HEK293 (cell line): Measurements from ENCODE around the gene TMEM187.

Source experiments
- FEZF1 ChIP-seq: fragments of 450-650 bp; formaldehyde crosslinking; IDR thresholded peaks from 2 replicates; pipeline ENCODE4 v1.5.1; 2016; ENCODE audit warnings: missing biosample characterization, missing genetic modification characterization
- HOXD13 ChIP-seq: sonication (generic); formaldehyde crosslinking; IDR thresholded peaks from 2 replicates; pipeline ENCODE4 v1.8.0; 2022; ENCODE audit warnings: missing genetic modification reagents, borderline replicate concordance
- KLF8 ChIP-seq: fragments of 450-650 bp; formaldehyde crosslinking; IDR thresholded peaks from 2 replicates; pipeline ENCODE4 v1.5.1; 2016; ENCODE audit warnings: missing biosample characterization, missing genetic modification characterization
- KLF9 ChIP-seq: fragments of 450-650 bp; formaldehyde crosslinking; IDR thresholded peaks from 2 replicates; pipeline ENCODE4 v1.5.1; 2016; ENCODE audit warnings: missing biosample characterization, missing genetic modification characterization, low read depth
- SCRT2 ChIP-seq: fragments of 450-650 bp; formaldehyde crosslinking; IDR thresholded peaks from 2 replicates; pipeline ENCODE4 v1.5.1; 2016; ENCODE audit warnings: missing biosample characterization, missing genetic modification characterization
- ZBTB17 ChIP-seq: fragments of 450-650 bp; formaldehyde crosslinking; IDR thresholded peaks from 2 replicates; pipeline ENCODE4 v1.5.1; 2016; ENCODE audit warnings: missing biosample characterization, missing genetic modification characterization
- ZBTB8A ChIP-seq: fragments of 450-650 bp; formaldehyde crosslinking; IDR thresholded peaks from 2 replicates; pipeline ENCODE4 v1.5.1; 2016; ENCODE audit warnings: missing biosample characterization, missing genetic modification characterization
- ZEB2 ChIP-seq: fragments of 450-650 bp; formaldehyde crosslinking; IDR thresholded peaks from 2 replicates; pipeline ENCODE4 v1.5.1; 2016; ENCODE audit warnings: missing biosample characterization, missing genetic modification characterization
- ZFHX2 ChIP-seq: fragments of 450-650 bp; formaldehyde crosslinking; conservative IDR thresholded peaks from 2 replicates; pipeline ENCODE4 v1.5.1; 2016; ENCODE audit warnings: missing biosample characterization, missing genetic modification characterization
- ZNF18 ChIP-seq: fragments of 450-650 bp; formaldehyde crosslinking; IDR thresholded peaks from 2 replicates; pipeline ENCODE4 v1.5.1; 2016; ENCODE audit warnings: missing biosample characterization, missing genetic modification characterization
- ZNF324 ChIP-seq: fragments of 450-650 bp; formaldehyde crosslinking; IDR thresholded peaks from 2 replicates; pipeline ENCODE4 v1.5.1; 2016; ENCODE audit warnings: missing biosample characterization, missing genetic modification characterization
- ZNF341 ChIP-seq: fragments of 450-650 bp; formaldehyde crosslinking; IDR thresholded peaks from 2 replicates; pipeline ENCODE4; 2016; ENCODE audit warnings: low read depth, missing biosample characterization, missing genetic modification characterization
- ZNF433 ChIP-seq: fragments of 450-650 bp; formaldehyde crosslinking; IDR thresholded peaks from 2 replicates; pipeline ENCODE4 v1.5.1; 2016; ENCODE audit warnings: missing biosample characterization, missing genetic modification characterization, low read depth
- ZNF558 ChIP-seq: fragments of 450-650 bp; formaldehyde crosslinking; IDR thresholded peaks from 2 replicates; pipeline ENCODE4 v1.5.1; 2016; ENCODE audit warnings: missing biosample characterization, missing genetic modification characterization
- ZNF560 ChIP-seq: fragments of 450-650 bp; formaldehyde crosslinking; IDR thresholded peaks from 2 replicates; pipeline ENCODE4 v1.5.1; 2017; ENCODE audit warnings: missing biosample characterization, missing genetic modification characterization, borderline replicate concordance
- ZNF561 ChIP-seq: fragments of 450-650 bp; IDR thresholded peaks from 2 replicates; pipeline ENCODE4 v1.5.1; 2018; ENCODE audit warnings: missing biosample characterization, missing genetic modification characterization, borderline replicate concordance
- ZNF629 ChIP-seq: fragments of 450-650 bp; formaldehyde crosslinking; IDR thresholded peaks from 2 replicates; pipeline ENCODE4 v1.5.1; 2017; ENCODE audit warnings: missing biosample characterization, missing genetic modification characterization
- ZNF660 ChIP-seq: fragments of 450-650 bp; IDR thresholded peaks from 2 replicates; pipeline ENCODE4 v1.5.1; 2018; ENCODE audit warnings: missing biosample characterization, mild to moderate bottlenecking, missing genetic modification characterization
- ZSCAN23 ChIP-seq: fragments of 450-650 bp; formaldehyde crosslinking; IDR thresholded peaks from 2 replicates; pipeline ENCODE4 v1.5.1; 2016; ENCODE audit warnings: missing biosample characterization, missing genetic modification characterization
- TF ChIP-seq, protein P1 (sequence below): fragments of 450-650 bp; formaldehyde crosslinking; IDR thresholded peaks from 2 replicates; pipeline ENCODE4 v1.5.1; 2016; ENCODE audit warnings: missing biosample characterization, missing genetic modification characterization
- TF ChIP-seq, protein P2 (sequence below): IDR thresholded peaks from 2 replicates; pipeline ENCODE4 v1.6.1; 2011; ENCODE audit warnings: mild to moderate bottlenecking, low read depth, low read length, borderline replicate concordance
- TF ChIP-seq, protein P3 (sequence below): fragments of 450-650 bp; formaldehyde crosslinking; IDR thresholded peaks from 2 replicates; pipeline ENCODE4 v1.5.1; 2016; ENCODE audit warnings: missing biosample characterization, missing genetic modification characterization

Gene TMEM187

DNA sequence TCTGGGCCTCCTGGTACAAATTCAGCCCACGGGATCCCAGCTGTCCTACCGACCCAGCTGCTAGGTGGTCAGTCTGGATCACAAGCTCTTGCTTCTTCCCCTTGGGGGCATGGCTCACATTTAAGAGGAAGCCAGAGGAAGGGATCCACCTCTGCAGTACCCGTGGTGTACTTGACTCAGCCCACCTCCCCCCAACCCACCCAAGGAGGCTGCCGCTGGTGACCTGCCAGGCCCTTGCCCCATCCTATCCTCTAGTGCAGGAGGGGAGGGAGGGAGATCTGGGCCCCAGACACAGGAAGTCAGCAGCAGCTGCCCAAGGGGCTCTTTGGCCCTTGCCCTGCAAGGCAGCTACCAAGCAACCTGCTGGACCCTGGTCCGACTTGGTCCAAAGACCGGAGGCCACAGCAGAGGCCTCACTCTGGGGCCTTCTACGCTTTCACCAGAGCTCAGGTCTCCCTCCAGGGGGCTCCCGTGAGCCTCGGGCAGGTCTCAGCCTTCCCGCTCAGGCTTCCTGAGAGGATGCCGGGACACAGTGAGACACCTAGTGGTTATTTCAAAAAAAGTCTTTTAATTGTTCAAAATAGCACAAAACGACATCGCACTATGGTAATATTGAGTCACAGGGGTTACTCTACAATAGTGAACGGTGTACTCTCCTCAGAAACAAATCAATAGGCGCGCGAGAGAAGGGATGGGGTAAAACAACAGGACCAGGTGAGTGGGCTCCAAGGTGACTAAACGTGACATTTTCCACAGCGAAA lies 25.4 kb upstream of the TMEM187 start (continued):
- TF ChIP-seq ZSCAN23 (tag by site-specific recombination) (no peak), ZNF561 (tag by site-specific recombination) (no peak), ZNF560 (tag by site-specific recombination) (no peak), SCRT2 (tag by site-specific recombination) (no peak), HOXD13 (no peak), ZNF18 (tag by site-specific recombination) (no peak), ZNF629 (peak; percentile 50), ZFHX2 (tag by site-specific recombination) (no peak), ZNF558 (tag by site-specific recombination) (no peak), ZBTB17 (peak; percentile 43; the same call in 1 of the 2 replicates), ZEB2 (tag by site-specific recombination) (peak; percentile 53), ZNF433 (tag by site-specific recombination) (no peak), FEZF1 (tag by site-specific recombination) (no peak), ZBTB8A (tag by site-specific recombination) (0 out of 2 replicates have a peak, but pooled peaks have one; percentile 14), KLF8 (0 out of 2 replicates have a peak, but pooled peaks have one; percentile 31), ZNF660 (tag by site-specific recombination) (no peak; the same call in 1 of the 2 replicates), ZNF341 (tag by site-specific recombination) (no peak), KLF9 (no peak), ZNF324 (tag by site-specific recombination) (no peak)
- TF ChIP-seq, protein P1, sequence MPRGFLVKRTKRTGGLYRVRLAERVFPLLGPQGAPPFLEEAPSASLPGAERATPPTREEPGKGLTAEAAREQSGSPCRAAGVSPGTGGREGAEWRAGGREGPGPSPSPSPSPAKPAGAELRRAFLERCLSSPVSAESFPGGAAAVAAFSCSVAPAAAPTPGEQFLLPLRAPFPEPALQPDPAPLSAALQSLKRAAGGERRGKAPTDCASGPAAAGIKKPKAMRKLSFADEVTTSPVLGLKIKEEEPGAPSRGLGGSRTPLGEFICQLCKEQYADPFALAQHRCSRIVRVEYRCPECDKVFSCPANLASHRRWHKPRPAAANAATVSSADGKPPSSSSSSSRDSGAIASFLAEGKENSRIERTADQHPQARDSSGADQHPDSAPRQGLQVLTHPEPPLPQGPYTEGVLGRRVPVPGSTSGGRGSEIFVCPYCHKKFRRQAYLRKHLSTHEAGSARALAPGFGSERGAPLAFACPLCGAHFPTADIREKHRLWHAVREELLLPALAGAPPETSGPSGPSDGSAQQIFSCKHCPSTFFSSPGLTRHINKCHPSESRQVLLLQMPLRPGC (tag by site-specific recombination), result peak; percentile 28; the same call in 1 of the 2 replicates
- TF ChIP-seq, protein P2, sequence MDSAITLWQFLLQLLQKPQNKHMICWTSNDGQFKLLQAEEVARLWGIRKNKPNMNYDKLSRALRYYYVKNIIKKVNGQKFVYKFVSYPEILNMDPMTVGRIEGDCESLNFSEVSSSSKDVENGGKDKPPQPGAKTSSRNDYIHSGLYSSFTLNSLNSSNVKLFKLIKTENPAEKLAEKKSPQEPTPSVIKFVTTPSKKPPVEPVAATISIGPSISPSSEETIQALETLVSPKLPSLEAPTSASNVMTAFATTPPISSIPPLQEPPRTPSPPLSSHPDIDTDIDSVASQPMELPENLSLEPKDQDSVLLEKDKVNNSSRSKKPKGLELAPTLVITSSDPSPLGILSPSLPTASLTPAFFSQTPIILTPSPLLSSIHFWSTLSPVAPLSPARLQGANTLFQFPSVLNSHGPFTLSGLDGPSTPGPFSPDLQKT, result no peak
- TF ChIP-seq, protein P3, sequence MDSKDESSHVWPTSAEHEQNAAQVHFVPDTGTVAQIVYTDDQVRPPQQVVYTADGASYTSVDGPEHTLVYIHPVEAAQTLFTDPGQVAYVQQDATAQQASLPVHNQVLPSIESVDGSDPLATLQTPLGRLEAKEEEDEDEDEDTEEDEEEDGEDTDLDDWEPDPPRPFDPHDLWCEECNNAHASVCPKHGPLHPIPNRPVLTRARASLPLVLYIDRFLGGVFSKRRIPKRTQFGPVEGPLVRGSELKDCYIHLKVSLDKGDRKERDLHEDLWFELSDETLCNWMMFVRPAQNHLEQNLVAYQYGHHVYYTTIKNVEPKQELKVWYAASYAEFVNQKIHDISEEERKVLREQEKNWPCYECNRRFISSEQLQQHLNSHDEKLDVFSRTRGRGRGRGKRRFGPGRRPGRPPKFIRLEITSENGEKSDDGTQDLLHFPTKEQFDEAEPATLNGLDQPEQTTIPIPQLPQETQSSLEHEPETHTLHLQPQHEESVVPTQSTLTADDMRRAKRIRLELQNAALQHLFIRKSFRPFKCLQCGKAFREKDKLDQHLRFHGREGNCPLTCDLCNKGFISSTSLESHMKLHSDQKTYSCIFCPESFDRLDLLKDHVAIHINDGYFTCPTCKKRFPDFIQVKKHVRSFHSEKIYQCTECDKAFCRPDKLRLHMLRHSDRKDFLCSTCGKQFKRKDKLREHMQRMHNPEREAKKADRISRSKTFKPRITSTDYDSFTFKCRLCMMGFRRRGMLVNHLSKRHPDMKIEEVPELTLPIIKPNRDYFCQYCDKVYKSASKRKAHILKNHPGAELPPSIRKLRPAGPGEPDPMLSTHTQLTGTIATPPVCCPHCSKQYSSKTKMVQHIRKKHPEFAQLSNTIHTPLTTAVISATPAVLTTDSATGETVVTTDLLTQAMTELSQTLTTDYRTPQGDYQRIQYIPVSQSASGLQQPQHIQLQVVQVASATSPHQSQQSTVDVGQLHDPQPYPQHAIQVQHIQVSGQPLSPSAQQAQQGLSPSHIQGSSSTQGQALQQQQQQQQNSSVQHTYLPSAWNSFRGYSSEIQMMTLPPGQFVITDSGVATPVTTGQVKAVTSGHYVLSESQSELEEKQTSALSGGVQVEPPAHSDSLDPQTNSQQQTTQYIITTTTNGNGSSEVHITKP (tag by site-specific recombination), result no peak
